OCI-M1 (cell line): ENCODE results near the gene CERS6.

Experiments used
- DNase-seq: peaks from one replicate; lab custom pipeline; 2025; lab: John Stamatoyannopoulos, UW

CERS6 gene

GRCh38 chr2:168602846-168603401 lies 146.9 kb downstream of the CERS6 start:
- DNase-seq: no peak

- no peak for DNase-seq
Measured at GRCh38 chr2:168603439-168603961, 147.4 kb downstream of the CERS6 start.

DNA sequence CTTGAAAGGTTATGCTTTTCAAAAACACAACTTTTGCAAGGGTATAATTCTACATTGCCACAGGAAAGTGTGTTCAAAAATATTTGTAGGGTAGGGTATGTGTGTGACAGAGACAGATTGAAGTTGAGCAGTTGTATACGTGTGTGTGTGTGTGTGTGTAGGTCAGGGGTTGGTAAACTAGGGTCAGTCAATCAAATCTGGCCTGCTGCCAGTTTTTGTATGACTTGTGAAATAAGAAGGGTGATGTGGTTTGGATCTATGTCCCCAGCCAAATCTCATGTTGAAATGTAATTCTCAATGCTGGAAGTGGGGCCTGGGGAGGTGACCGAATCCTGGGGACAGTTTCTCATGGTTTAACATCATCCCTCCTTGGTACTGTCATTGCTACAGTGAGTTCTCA lies 148.2 kb downstream of the CERS6 start:
- peak; percentile 35 for DNase-seq

GRCh38 chr2:168607992-168608391 lies 151.9 kb downstream of the CERS6 start:
- peak; percentile 27 for DNase-seq

GRCh38 chr2:168608796-168609195 lies 152.7 kb downstream of the CERS6 start:
- no peak for DNase-seq

- DNase-seq: no peak
Measured at GRCh38 chr2:168611091-168611490, 155.0 kb downstream of the CERS6 start.

- DNase-seq: no peak
Measured at GRCh38 chr2:168611896-168612650, 156.0 kb downstream of the CERS6 start.

GRCh38 chr2:168612719-168613118 lies 156.6 kb downstream of the CERS6 start:
- DNase-seq: no peak

DNA sequence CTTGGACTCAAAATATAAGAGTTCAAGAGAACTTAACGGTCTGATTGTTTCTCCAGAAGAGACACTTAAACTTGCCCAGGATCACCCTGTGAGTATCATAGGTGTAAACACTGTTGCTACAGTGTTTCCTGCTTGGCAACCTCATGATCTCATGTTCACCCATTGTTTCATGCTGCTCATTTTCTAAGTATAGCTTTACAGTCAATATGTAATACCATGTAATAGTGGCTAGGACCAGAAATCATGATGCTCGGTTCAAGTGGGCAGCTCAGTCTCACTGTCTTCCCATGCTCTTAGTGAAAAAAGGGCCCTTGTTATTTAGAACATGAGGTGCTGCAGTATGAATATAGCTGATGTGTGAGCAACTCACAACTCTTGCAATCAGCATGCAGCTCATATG lies 157.5 kb downstream of the CERS6 start:
- DNase-seq: no peak

DNA sequence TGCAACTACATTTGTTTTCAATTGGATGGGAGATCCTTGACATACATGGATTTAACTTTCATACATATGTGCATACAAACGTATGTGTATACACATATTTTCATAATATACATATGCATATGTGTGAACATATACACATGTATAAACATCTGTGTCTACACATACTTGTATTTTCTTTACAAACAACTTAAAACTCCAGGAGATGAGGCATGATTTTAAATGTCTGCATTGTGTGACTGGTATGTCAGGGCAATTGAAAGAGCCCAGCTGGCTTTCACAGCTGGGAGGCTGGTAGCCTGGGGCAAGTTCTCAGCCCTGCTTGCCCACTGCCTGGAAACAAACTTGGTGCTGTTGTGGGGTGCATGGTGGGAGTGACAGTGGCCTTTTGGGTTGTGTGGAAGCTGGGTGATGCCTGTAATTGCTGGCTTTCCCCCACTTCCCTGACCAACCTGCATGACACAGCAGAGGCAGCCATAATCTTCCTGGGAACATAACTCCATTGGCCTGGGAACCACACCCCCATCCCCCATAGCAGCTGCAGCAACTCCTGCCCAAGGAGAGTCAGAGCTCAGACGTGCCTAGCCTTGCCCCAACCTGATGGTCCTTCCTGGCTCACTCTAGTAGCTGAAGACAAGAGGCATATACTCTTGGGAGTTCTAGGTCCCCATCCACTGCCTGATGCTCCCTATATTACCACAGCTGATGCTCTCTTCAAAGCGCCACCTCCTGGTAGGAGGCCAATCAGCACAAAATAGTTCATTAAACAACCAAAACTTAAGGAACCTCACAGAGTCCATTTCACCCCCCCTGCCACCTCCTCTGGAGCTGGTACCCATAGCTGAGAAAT lies 158.3 kb downstream of the CERS6 start:
- no peak for DNase-seq

GRCh38 chr2:168620554-168620953 lies 164.5 kb downstream of the CERS6 start:
- no peak for DNase-seq

- no peak for DNase-seq
Measured at GRCh38 chr2:168622559-168622958, 166.5 kb downstream of the CERS6 start.

GRCh38 chr2:168624028-168624427 lies 168.0 kb downstream of the CERS6 start:
- DNase-seq: no peak

DNA sequence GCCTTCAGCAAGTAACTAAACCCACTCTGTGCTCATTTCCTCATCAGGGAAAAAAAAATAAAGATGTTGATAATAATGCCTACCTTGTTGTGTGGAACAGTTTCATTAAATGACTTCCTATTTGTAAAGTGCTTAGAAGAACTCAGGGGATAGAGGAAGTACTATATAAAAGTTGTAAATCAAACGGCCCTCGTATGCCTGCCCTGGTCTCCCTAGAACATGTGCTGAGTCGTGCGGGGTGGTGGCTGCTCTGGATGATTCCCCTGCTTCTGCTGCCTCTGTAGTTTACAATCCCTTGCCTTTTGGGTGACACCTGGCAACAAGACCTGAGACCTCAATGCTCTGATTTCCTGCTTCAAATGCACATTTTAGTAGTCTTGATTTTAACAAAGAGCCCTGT lies 170.0 kb downstream of the CERS6 start:
- DNase-seq: peak; percentile 60

DNA sequence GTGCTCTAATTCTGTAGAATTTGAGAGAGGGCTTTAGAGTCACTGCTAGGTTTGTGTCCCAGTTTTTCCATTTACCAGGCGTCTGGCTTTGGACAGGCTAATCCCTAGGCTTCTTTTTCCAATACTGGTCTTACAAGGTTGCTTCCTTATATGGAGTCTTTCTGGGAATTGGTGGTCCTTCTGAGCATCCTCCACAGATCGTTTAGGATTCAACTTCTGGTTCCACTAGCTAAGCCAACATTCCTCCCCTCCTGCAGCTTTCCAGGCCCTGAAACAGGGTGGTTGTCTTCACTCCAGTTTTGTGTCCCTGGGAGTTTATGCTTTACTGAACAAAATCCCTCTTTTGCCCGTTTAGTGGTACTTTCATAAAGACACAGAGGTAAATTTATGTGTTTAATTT lies 170.6 kb downstream of the CERS6 start:
- no peak for DNase-seq

GRCh38 chr2:168632709-168633121 lies 176.6 kb downstream of the CERS6 start:
- peak; percentile 82 for DNase-seq

DNA sequence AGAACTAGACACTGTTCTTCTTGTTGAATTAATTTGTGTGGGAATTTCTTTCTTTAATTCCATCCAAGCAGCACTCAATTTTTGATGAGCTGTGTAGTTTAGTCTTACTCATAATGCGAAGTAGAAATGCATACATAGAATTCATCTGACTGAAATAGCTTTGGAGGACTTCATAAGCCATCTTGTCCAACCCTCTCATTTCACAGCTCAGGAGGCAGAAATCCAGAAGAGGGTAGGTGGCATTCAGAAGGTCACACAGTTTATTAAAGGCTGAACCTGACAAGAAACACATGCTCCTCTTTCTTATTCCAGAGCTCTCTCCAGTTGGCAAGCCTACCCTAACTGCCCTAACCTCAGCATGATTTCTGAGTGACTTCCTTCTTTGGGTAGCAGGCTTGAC lies 177.1 kb downstream of the CERS6 start:
- DNase-seq: peak; percentile 52

DNA sequence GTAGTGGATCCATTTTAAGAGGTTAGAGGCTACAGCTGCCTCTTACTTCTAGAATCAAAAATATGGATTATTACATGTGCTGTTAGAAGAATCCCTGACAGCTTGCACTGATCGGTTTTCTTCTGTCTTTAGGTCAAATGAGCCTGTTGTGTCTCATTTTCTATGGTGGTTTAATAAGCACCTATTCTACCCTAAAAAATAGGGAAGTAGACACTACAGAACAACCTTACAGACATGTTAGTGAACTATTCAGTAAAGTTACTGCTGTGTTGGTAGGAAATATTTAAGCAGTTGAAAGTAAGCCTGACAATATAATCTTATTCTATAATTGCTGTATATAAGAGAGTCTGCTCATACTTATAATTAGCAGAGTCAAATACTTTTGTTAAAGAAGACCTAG lies 177.8 kb downstream of the CERS6 start:
- peak; percentile 32 for DNase-seq

GRCh38 chr2:168635065-168635577 lies 179.0 kb downstream of the CERS6 start:
- no peak for DNase-seq

GRCh38 chr2:168639018-168639417 lies 182.9 kb downstream of the CERS6 start:
- no peak for DNase-seq

DNA sequence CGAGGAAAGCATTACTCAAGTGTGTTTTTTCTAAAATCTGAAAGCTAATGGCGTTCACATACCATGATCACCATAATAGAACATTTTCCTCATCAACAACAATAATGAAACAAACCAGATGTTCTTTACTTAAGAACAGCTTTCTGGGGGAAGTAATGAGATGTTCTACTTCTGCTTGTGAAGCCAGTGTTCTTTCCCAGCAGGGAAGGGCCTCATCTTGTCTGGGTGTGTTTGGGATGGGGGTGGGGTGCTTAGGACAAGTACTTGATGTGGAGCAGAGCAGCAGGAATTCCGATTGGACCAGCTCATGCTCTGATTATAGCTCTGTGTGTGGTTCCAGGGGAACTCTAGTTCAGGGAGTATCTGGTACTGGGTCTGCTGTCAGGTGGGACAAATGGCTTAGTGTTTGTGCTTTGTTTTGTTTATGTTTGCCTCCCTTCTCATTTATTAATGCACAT lies 183.4 kb downstream of the CERS6 start:
- no peak for DNase-seq

DNA sequence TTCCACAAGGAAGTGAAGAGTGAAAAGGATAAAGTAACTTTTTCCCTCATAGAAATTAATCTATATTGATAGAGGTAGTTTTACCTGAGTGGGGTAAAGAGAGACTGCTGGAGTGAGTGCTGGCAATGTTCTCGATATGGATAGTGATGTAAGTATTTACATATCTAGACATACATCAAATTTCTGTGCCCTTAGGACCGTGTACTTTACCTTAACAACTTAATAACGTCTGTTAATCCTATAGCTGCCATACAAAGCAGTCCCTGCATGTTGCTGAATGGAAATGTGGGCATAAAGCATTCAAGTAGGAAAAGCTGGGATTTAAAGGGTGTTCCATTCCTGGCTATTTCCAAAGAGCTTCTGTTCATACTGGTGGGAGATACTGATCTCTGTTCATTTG lies 184.0 kb downstream of the CERS6 start:
- DNase-seq: no peak
